OCI-M2 (cell line): ENCODE results near the gene CTPS1.

Source experiments
- DNase-seq: peaks from one replicate; lab custom pipeline; 2025; ENCODE audit not compliant: unreplicated experiment; lab: John Stamatoyannopoulos, UW

CTPS1 gene

DNA sequence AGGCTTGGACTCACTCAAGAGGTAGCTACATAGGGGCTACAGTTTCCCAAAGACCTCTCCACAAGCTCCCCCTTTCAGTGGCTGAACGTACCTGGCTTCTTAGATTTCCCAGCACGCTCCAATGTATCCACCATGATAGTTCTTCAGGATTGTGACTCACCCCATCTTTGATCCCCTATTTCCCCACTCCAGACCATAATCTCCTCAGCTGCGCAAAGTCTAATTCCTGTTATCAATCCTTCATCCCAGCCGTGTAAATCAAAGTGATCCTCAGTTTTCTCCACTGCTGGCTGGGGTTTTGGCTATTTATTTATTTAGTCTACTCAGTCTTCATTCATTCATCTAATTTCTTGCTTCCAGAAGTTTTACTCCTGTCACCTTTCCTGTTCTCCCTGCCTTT lies 13.1 kb upstream of the CTPS1 start:
- no peak for DNase-seq

DNA sequence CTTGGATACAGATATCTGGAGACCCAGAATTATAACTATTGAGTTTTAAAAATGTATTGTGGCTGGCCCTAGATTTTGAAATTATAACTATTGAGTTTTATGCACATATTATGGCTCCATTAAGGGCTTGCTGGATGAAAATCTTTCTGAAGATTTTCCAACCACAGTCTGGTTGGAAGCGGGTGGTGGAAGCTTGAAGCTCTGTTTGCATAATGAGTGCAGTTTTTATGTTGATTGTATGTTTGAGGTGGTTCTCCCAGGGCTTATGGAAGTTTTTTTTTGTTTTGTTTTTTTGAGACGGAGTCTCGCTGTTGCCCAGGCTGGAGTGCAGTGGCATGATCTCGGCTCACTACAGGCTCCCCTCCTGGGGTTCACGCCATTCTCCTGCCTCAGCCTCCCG lies 10.1 kb upstream of the CTPS1 start:
- no peak for DNase-seq

- DNase-seq, result no peak
Observed at GRCh38 chr1:40971966-40972365, 7.5 kb upstream of the CTPS1 start.

DNA sequence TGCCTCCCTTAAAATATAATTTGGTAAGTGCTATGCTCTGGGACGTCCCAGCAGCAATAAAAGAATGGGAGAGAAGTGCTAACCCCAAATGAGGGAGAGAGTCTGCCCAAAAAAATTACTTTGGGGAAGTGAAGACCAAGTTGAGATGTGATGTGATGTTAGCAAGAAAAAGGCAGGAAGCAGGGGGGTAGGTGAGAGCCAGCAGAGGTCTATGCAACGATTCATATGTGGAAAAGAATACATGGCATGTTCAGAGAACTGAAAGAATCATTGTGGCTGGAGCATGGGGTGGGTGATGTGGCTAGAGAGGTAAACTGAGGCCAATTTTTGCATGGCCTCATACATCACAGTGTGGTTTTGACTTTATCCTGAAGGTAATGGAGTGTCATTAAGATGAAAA lies 5.6 kb upstream of the CTPS1 start:
- DNase-seq, result no peak

GRCh38 chr1:40974945-40975344 lies 4.6 kb upstream of the CTPS1 start:
- no peak for DNase-seq

DNA sequence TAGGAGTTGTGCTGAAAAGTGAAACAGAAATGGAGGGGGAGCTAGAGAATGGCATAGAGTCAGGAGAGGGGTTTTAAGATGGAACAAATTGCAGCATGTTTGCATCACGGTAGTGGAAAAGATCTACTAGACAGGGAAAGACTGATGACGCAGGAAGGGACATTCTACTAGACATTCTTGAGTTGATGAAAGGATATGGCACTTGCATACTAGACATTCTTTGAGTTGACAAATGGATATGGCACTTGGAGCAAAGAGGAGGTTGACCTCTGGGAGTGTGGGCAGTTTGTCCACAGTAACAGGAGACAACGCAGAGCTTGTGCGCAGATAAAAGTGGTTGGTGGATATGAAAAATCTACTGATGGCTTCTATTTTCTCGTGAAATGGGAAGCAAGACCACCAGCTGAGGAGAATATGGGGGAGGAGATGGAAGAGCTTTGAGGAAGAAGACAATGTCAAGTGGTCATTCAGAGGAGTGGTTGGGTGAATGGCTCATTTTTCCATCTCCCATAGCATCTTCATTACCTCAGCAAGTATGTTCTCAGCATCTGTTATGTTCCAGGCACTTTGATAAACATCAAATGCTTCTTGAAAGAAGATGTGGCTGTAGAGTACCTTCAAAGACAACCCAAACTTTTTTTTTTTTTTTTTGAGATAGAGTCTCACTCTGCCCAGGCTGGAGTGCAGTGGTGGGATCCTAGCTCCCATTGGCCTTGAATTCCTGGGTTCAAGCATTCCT lies 2.4 kb upstream of the CTPS1 start:
- DNase-seq, result no peak

GRCh38 chr1:40977716-40978115 lies 1.8 kb upstream of the CTPS1 start:
- DNase-seq, result no peak

DNA sequence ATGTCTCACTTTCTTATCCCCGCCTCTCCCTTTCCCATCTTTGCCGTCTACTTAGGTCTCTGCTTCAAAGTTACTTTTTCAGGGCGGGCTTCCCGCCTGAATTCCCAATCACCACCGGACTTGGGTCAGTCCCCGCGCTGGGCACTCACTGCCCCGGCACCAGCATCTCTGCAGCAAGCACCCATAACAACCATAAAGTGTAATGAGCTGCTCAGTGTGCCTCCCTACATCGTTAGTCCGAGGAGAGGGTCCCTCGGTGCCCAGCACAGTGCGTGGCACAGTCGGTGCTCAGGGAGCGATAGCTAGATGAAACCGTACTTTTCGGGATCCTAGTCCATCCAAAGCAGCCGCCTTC lies 633 bp upstream of the CTPS1 start:
- no peak for DNase-seq

- no peak for DNase-seq
Observed at GRCh38 chr1:40980068-40980452, 564 bp downstream of the CTPS1 start.

GRCh38 chr1:40980453-40981121 lies 1.1 kb downstream of the CTPS1 start:
- no peak for DNase-seq

GRCh38 chr1:40981691-40982448 lies 2.4 kb downstream of the CTPS1 start:
- no peak for DNase-seq

GRCh38 chr1:40982721-40983120 lies 3.2 kb downstream of the CTPS1 start:
- no peak for DNase-seq

- DNase-seq, result no peak
Observed at GRCh38 chr1:40983286-40983685, 3.8 kb downstream of the CTPS1 start.

- DNase-seq, result no peak
Observed at GRCh38 chr1:40984066-40984465, 4.6 kb downstream of the CTPS1 start.

DNA sequence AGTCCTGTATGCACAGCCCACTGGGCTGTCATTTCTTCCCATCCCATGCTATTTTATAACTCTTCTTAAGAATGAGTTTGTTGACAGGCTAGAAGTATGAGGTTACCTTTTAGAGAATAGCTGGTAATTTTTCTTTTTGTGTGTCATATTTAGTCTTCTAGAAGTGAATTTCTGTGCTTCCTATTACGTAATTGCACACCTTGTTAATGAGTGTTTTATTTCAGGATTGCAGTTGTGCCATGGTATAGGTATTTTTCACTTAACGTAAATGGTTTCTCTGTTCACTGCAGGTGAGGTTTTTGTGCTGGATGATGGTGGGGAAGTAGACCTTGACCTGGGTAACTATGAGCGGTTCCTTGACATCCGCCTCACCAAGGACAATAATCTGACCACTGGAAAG lies 5.0 kb downstream of the CTPS1 start:
- no peak for DNase-seq

- no peak for DNase-seq
Observed at GRCh38 chr1:40985161-40985560, 5.7 kb downstream of the CTPS1 start.

- no peak for DNase-seq
Observed at GRCh38 chr1:40985875-40986274, 6.4 kb downstream of the CTPS1 start.

DNA sequence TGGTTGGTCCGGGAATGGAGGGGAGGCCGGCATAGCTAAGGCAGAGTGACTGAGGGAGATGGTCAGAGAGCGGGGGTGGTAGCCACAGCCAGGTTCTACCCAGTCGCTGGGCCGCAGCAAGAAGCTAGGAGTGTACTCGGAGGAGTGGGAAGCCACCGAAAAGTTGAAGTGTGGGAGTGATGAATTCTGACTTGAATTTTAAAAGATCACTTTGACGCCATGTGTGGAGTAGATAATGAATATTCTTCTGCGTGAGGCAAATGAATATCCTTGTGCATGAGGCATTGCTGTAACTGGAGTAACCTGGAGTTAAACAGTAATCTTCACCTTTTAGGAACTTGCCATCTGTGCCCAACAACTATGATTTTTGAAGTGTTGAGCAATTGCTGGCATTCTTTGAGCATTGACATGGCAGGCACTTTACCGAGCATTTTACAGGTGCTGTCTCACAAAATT lies 6.9 kb downstream of the CTPS1 start:
- DNase-seq, result no peak

GRCh38 chr1:40986956-40987355 lies 7.5 kb downstream of the CTPS1 start:
- DNase-seq, result no peak

GRCh38 chr1:40987439-40988276 lies 8.2 kb downstream of the CTPS1 start:
- DNase-seq, result no peak

- no peak for DNase-seq
Observed at GRCh38 chr1:40988280-40988679, 8.8 kb downstream of the CTPS1 start.
